MM.1S (cell line): ENCODE measurements around the gene SHISA6.

Experiments
- DNase-seq: peaks from one replicate; pipeline ENCODE4 v3.0.0-alpha.2; 2015
- H2AFZ ChIP-seq: fragments of 300-600 bp; sonication (generic); 2 replicates; pipeline ENCODE4 v1.6.0; 2016; ENCODE audit warnings: antibody characterized with exemption, low read length
- H3F3A ChIP-seq: fragments of 300-600 bp; sonication (generic); 2 replicates; pipeline ENCODE4 v1.6.1; 2016; ENCODE audit warnings: mild to moderate bottlenecking, antibody characterized with exemption, low read length, moderate library complexity, mixed read lengths; ENCODE audit not compliant: insufficient read depth
- H3K27ac ChIP-seq: fragments of 300-600 bp; sonication (generic); 2 replicates; pipeline ENCODE4 v1.5.1; 2016; ENCODE audit warnings: mild to moderate bottlenecking, low read length
- H3K27me3 ChIP-seq: fragments of 300-600 bp; sonication (generic); replicated peaks from 2 replicates; pipeline ENCODE4 v1.6.0; 2016; ENCODE audit warnings: low read length; ENCODE audit not compliant: insufficient read depth
- H3K36me3 ChIP-seq: fragments of 300-600 bp; sonication (generic); replicated peaks from 2 replicates; pipeline ENCODE4 v1.6.1; 2016; ENCODE audit warnings: mild to moderate bottlenecking, low read length, mixed read lengths; ENCODE audit not compliant: insufficient read depth
- H3K4me1 ChIP-seq: fragments of 300-600 bp; sonication (generic); 2 replicates; pipeline ENCODE4 v1.6.1; 2016; ENCODE audit warnings: low read length, mixed read lengths
- H3K4me2 ChIP-seq: fragments of 300-600 bp; sonication (generic); 2 replicates; pipeline ENCODE4 v1.6.0; 2016; ENCODE audit warnings: low read depth, low read length
- H3K4me3 ChIP-seq: fragments of 300-600 bp; sonication (generic); 2 replicates; pipeline ENCODE4 v1.5.1; 2016; ENCODE audit warnings: low read length, mixed read lengths
- H3K79me2 ChIP-seq: fragments of 300-600 bp; sonication (generic); 2 replicates; pipeline ENCODE4 v1.6.1; 2016; ENCODE audit warnings: mixed run types, low read length, mixed read lengths
- H3K9ac ChIP-seq: fragments of 300-600 bp; sonication (generic); 2 replicates; pipeline ENCODE4 v1.6.1; 2016; ENCODE audit warnings: low read length, mixed read lengths
- H3K9me2 ChIP-seq: fragments of 300-600 bp; sonication (generic); replicated peaks from 2 replicates; pipeline ENCODE4 v1.6.1; 2016; ENCODE audit warnings: mild to moderate bottlenecking, low read length, mixed read lengths; ENCODE audit not compliant: insufficient read depth
- H3K9me3 ChIP-seq: fragments of 300-600 bp; sonication (generic); replicated peaks from 2 replicates; pipeline ENCODE4 v1.6.1; 2016; ENCODE audit warnings: mild to moderate bottlenecking, low read length, mixed read lengths; ENCODE audit not compliant: insufficient read depth
- H4K20me1 ChIP-seq: fragments of 300-600 bp; sonication (generic); 2 replicates; pipeline ENCODE4 v1.6.1; 2016; ENCODE audit warnings: mild to moderate bottlenecking, low read length, moderate library complexity, mixed read lengths; ENCODE audit not compliant: insufficient read depth
- CTCF ChIP-seq: fragments of 300-600 bp; sonication (generic); IDR thresholded peaks from 2 replicates; pipeline ENCODE4 v1.5.1; 2016; ENCODE audit warnings: antibody characterized with exemption, low read length, mixed read lengths
- EZH2 ChIP-seq: fragments of 300-600 bp; sonication (generic); optimal IDR thresholded peaks from 2 replicates; pipeline ENCODE3; 2017; ENCODE audit warnings: low read depth, mild to moderate bottlenecking, antibody characterized with exemption, low read length, mixed read lengths
- EZH2phosphoT487 ChIP-seq: fragments of 300-600 bp; sonication (generic); IDR thresholded peaks from 2 replicates; pipeline ENCODE4 v1.6.1; 2018; ENCODE audit warnings: antibody characterized with exemption, low read length

SHISA6 gene

DNA sequence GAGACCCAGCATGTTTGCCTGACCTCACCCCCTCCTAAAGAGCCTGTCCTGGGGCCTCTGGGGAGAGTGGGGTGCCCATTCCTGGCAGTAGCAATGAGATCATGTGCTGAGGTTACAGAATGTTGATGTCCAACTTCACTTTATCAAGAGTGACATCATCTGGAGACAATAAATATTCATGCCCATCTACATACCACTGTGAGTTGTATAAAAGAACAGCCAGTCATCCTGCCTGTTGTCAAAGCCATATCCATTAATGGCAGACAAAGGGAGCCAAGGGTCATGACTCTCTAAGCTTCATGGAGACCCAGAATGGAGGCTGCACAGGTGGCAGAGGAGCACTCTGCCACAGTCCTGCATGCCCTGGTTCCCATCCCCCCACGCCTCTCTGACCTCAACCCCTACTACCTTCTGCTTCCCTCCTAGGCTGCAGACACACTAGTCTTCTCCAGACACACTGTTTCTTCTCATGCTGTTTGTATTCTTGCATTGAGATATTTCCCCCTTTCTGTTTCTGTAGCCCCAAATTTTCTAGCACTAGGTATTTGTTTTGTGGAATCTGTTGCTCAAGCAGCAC, 27.1 kb downstream of the SHISA6 start:
- Histone ChIP-seq H3K27me3 (no peaks in the 10 kb centered on the region), H3K4me1 (no peaks in the 10 kb centered on the region), H3F3A (no peaks in the 10 kb centered on the region), H3K79me2 (no peaks in the 10 kb centered on the region), H3K4me2 (no peak overlapping the region), H3K9me3 (no peaks in the 10 kb centered on the region), H3K27ac (no peak overlapping the region), H4K20me1 (no peaks in the 10 kb centered on the region), H3K4me3 (no peak overlapping the region), H2AFZ (no peak overlapping the region), H3K36me3 (no peaks in the 10 kb centered on the region), H3K9ac (no peak overlapping the region), H3K9me2 (no peaks in the 10 kb centered on the region)
- TF ChIP-seq EZH2phosphoT487 (no peak), EZH2 (no peak), CTCF (no peak)
- DNase-seq: no peak

- Histone ChIP-seq H3K79me2 (no peaks in the 10 kb centered on the region), H3K9me3 (no peaks in the 10 kb centered on the region), H2AFZ (no peak overlapping the region), H3K36me3 (no peaks in the 10 kb centered on the region), H3K27ac (no peak overlapping the region), H3K4me2 (no peak overlapping the region), H3F3A (no peaks in the 10 kb centered on the region), H3K9me2 (no peaks in the 10 kb centered on the region), H3K4me3 (no peak overlapping the region), H3K27me3 (no peaks in the 10 kb centered on the region), H4K20me1 (no peaks in the 10 kb centered on the region), H3K9ac (no peak overlapping the region), H3K4me1 (no peaks in the 10 kb centered on the region)
- TF ChIP-seq EZH2phosphoT487 (no peak), EZH2 (no peak), CTCF (no peak)
- DNase-seq: no peak
Measured at GRCh38 chr17:11269210-11269609, 28.2 kb downstream of the SHISA6 start.

- Histone ChIP-seq H3K27me3 (no peaks in the 10 kb centered on the region), H3K4me3 (no peak overlapping the region), H2AFZ (no peak overlapping the region), H3K36me3 (no peaks in the 10 kb centered on the region), H3K79me2 (no peaks in the 10 kb centered on the region), H3K9me2 (no peaks in the 10 kb centered on the region), H3K9ac (no peak overlapping the region), H3F3A (no peaks in the 10 kb centered on the region), H4K20me1 (no peaks in the 10 kb centered on the region), H3K4me1 (no peaks in the 10 kb centered on the region), H3K9me3 (no peaks in the 10 kb centered on the region), H3K27ac (no peak overlapping the region), H3K4me2 (no peak overlapping the region)
- no peak for TF ChIP-seq EZH2phosphoT487
- TF ChIP-seq EZH2: no peak
- TF ChIP-seq CTCF: no peak
- DNase-seq: no peak
Measured at GRCh38 chr17:11272191-11272590, 31.2 kb downstream of the SHISA6 start.
